ENCODE results near the gene TMEM39B. TPM values are rescaled to one million over a fixed set of nuclear protein-coding genes. Genes with fewer than 3 reads are reported as not detected.
"Not testable (repeated sequence)": the region's sequence is repeated elsewhere in the genome, so short reads cannot be mapped to it uniquely, and the experiment has no call there.

The TMEM39B gene
- total RNA-seq, 2 donors from 2014 or later = 28.4 to 38.0 TPM

DNA sequence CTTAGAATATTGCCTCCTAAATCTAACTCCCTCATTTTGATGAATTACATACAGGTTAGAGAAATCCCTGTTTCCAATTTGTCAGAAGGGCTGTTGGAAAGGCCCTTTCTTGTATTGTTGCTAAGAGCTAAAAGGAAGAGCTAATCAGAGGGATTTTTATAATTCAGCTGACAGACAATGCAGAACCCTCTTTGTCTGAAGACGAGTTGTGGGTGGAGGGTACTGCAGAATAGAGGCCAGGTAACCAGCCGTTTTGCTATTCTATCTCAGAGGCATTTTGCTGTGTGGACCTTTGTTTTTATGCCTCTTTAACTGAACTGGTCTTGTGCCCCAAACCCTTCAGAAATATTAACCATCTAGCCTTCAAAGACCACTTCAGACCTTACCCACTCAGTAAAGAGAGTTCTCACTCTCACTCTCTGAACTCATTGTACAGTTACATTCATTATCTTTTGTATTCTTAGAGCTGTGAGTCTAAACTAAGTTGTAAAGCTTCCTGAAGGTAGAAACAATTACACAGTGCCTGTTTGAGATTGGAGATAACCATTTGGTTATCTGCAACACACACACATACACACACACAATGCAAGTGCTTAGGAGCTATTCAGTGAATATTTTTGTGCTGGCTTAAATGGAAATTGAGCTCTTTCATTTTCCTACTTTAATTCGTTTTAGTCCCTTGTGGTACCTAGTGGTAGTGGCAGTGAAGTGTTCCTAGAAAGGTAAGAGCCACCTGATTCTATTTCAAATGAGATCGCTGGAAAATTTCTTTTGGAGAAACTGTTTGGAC lies 54.9 kb downstream of the TMEM39B start:
- Mint-ChIP-seq H3K4me1 (ENCODE audit: low read depth) (peaks cover 35% of the 10 kb centered on the region), H3K27me3 (ENCODE audit: low read depth) (no peaks in the 10 kb centered on the region), H3K4me3 (no peak overlapping the region), H3K27ac (peak overlapping the region; percentile 43), H3K9me3 (no peaks in the 10 kb centered on the region), H3K36me3 (ENCODE audit: insufficient read depth in 2 of 2) (peaks cover 0 to 10% of the 10 kb centered on the region in 2 donors)
- DNase-seq (no peak), ATAC-seq (replicated peaks in 1 of 2) (no peak)

DNA sequence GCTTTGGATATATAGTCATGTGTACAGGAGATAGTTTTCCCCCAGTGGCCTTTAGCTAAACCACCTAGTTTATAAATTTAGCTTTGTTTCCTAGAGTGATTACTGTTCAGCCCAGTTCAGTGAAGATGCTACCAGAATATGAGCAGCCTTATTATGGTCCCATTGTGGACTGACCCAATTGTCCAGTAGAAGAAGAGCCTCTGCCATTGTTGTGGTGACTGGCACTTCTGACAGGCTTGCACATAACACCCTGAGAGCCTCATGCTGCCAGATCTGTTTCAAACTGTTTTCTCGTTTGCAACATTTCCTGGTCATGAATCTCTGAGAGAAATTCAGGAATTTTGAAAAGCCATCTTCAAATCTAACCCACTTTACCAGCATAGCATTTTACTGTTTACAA lies 55.7 kb downstream of the TMEM39B start:
- Mint-ChIP-seq H3K36me3 (ENCODE audit: insufficient read depth in 2 of 2) (peaks cover 0 to 10% of the 10 kb centered on the region in 2 donors), H3K27me3 (ENCODE audit: low read depth) (no peaks in the 10 kb centered on the region), H3K4me3 (no peak overlapping the region), H3K27ac (peak overlapping the region; percentile 54), H3K9me3 (no peaks in the 10 kb centered on the region), H3K4me1 (ENCODE audit: low read depth) (peaks cover 26% of the 10 kb centered on the region)
- DNase-seq = no peak
- ATAC-seq (replicated peaks in 1 of 2) = no peak

DNA sequence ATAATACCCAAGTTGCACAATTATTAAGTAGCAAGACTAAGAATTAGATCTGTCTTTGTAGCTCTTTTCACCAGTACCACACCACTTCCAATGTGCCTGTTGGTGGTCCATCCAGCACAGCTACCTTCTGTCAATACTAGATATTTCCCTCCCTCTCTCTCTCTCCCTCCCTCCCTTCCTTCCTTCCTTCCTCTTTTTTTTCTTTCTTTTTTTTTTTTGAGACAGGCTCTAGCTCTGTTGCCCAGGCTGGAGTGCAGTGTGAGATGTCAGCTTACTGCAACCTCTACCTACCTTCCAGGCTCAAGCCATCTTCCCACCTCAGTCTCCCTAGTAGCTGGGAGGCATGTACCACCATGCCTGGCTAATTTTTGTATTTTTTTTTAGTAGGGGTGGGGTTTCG lies 56.2 kb downstream of the TMEM39B start:
- peaks cover 25% of the 10 kb centered on the region for H3K4me1 Mint-ChIP-seq (ENCODE audit: low read depth)
- H3K27ac Mint-ChIP-seq = peak overlapping the region; percentile 54
- H3K9me3 Mint-ChIP-seq = no peaks in the 10 kb centered on the region
- H3K36me3 Mint-ChIP-seq (ENCODE audit: insufficient read depth in 2 of 2) = peaks cover 0 to 10% of the 10 kb centered on the region in 2 donors
- DNase-seq = no peak
- no peaks in the 10 kb centered on the region for H3K27me3 Mint-ChIP-seq (ENCODE audit: low read depth)
- H3K4me3 Mint-ChIP-seq = no peak overlapping the region
- no peak for ATAC-seq (replicated peaks in 1 of 2)

DNA sequence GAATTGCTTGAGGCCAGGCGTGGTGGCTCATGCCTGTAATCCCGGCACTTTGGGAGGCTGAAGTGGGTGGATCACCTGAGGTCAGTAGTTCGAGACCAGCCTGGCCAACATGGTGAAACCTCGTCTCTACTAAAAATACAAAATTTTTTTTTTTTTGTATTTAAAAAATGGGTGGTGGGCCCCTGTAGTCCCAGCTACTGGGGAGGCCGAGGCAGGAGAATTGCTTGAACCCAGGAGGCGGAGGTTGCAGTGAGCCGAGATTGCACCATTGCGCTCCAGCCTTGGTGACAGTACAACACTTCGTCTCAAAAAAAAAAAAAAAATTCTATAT lies 61.2 kb downstream of the TMEM39B start:
- H3K36me3 Mint-ChIP-seq (ENCODE audit: insufficient read depth in 2 of 2) = peaks cover 0 to 17% of the 10 kb centered on the region in 2 donors
- ATAC-seq (replicated peaks in 1 of 2); DNase-seq; H3K9me3 Mint-ChIP-seq; H3K4me3 Mint-ChIP-seq; H3K27me3 Mint-ChIP-seq (ENCODE audit: low read depth); H3K27ac Mint-ChIP-seq: not testable (repeated sequence)
- H3K4me1 Mint-ChIP-seq (ENCODE audit: low read depth) = peaks cover 19% of the 10 kb centered on the region

DNA sequence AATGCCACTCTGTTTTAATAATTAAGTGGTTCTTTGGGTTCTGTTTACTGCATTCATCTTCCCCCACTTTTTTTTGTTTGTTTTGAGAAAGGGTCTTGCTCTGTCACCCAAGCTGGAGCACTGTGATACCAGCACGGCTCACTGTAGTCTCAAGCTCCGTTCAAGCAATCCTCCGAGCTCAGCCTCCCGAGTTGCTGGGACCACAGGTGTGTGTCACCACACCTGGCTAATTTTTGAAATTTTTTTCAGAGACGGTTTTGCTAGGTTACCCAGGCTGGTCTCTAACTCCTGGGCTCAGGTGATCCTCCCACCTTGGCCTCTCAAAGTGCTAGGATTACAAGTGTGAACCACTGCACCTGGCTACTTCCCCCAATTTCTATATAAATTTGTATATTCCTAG lies 64.4 kb downstream of the TMEM39B start:
- Mint-ChIP-seq H3K36me3 (ENCODE audit: insufficient read depth in 2 of 2) (peaks cover 0 to 9% of the 10 kb centered on the region in 2 donors), H3K4me3 (no peak overlapping the region), H3K27me3 (ENCODE audit: low read depth) (no peaks in the 10 kb centered on the region), H3K4me1 (ENCODE audit: low read depth) (peaks cover 35% of the 10 kb centered on the region), H3K27ac (peak overlapping the region; percentile 86), H3K9me3 (no peaks in the 10 kb centered on the region)
- DNase-seq = no peak
- no peak for ATAC-seq (replicated peaks in 1 of 2)

DNA sequence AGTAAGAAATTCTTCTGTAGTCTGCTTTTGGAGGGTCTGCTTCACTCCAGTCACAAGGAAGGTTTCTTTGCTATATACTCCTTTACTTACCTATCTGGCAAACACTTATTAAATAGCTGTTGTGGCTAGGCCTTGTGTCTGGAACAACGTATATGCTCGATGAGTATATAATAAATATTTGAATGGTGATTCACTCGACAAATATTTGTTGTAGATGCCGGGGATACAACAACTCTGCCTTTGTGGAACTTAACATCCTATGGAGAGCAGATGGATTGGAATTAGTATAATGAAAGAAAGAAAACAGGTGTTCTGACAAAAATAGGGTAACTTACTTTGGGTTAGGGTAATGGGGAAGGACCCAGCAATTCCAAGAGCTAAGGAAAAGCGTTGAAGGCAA lies 66.2 kb downstream of the TMEM39B start:
- H3K9me3 Mint-ChIP-seq = no peaks in the 10 kb centered on the region
- peaks cover 0 to 9% of the 10 kb centered on the region in 2 donors for H3K36me3 Mint-ChIP-seq (ENCODE audit: insufficient read depth in 2 of 2)
- H3K4me1 Mint-ChIP-seq (ENCODE audit: low read depth) = peaks cover 47% of the 10 kb centered on the region
- H3K27ac Mint-ChIP-seq = peak overlapping the region; percentile 11
- H3K4me3 Mint-ChIP-seq = no peak overlapping the region
- DNase-seq (no peak), ATAC-seq (replicated peaks in 1 of 2) (no peak)
- H3K27me3 Mint-ChIP-seq (ENCODE audit: low read depth) = no peaks in the 10 kb centered on the region

DNA sequence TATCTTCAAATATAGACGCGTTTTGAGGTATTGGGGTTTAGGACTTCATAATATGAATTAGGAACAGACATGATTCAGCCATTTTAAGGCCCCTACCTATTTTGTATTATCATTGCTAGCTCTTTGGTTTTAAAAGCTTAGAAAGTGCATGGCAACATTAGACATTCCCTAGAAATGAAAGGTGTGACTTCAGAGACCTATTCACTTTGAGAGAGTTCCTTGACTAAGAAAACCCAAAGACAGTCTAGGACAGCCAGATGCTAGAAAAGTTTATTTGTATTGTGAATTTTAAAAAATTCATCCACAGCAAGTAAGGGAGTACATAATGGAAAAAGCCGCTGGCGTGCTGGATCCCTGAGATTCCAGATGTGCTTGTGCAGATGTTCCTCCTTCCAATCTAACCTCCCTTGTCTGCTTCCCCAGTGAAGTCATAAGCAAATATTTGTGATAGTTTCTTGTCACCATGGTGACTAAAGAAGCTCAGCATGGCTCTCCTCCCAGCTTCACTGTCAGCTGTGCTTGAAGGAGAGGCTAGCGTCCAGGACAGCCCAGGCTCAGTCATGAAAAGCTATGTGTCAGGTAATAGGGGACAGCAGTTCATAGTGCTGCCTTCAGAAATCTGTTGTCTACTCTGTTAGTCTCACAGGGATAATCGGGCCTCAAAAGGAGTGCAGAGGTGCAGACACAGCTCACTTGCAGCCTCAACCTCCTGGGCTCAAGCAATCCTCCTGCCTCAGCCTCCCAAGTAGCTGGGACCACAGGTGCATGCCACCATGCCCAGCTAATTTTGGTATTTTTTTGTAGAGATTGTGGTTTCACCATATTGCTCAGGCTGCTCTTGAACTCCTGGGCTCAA lies 69.9 kb downstream of the TMEM39B start:
- Mint-ChIP-seq H3K27me3 (ENCODE audit: low read depth) (no peaks in the 10 kb centered on the region), H3K4me1 (ENCODE audit: low read depth) (peaks cover 74% of the 10 kb centered on the region), H3K36me3 (ENCODE audit: insufficient read depth in 2 of 2) (peaks cover 2 to 25% of the 10 kb centered on the region in 2 donors), H3K9me3 (no peaks in the 10 kb centered on the region), H3K27ac (no peak overlapping the region), H3K4me3 (no peak overlapping the region)
- DNase-seq = no peak
- no peak for ATAC-seq (replicated peaks in 1 of 2)

DNA sequence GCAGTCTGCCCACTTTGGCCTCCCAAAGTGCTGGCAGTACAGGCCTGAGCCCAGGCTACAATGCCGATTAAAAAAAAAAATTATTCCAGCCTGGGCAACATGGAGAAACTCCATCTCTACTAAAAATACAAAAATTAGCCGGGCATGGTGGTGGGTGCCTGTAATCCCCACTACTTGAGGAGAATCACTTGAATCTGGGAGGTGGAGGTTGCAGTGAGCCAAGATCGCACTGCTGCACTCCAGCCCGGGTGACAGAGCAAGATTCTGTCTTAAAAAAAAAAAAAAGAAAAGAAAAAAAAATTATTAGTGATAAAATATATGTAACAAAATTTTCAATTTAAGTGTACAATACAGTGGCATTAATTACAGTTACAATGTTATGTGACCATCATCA lies 70.6 kb downstream of the TMEM39B start:
- Mint-ChIP-seq H3K4me1 (ENCODE audit: low read depth) (peaks cover 73% of the 10 kb centered on the region), H3K36me3 (ENCODE audit: insufficient read depth in 2 of 2) (peaks cover 5 to 26% of the 10 kb centered on the region in 2 donors)
- not testable (repeated sequence) for H3K9me3 Mint-ChIP-seq; H3K4me3 Mint-ChIP-seq; H3K27me3 Mint-ChIP-seq (ENCODE audit: low read depth); ATAC-seq (replicated peaks in 1 of 2); DNase-seq; H3K27ac Mint-ChIP-seq

DNA sequence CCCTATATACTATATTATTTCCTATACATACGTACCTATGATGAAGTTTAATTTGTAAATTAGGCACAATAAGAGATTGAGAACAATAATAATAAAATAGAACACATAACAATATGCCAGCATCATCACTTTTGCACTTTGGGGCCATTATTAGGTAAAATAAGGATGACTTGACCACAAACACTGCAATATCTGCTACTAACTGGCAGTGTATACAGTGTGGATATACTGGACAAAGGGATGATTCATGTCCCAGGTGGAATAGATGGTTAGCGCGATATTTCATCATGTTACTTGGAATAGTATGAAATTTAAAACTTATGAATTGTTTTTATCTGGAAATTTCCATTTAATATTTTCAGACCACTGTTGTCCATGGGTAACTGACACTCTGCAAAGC lies 71.3 kb downstream of the TMEM39B start:
- Mint-ChIP-seq H3K27ac (no peak overlapping the region), H3K4me1 (ENCODE audit: low read depth) (peaks cover 66% of the 10 kb centered on the region), H3K4me3 (no peak overlapping the region), H3K27me3 (ENCODE audit: low read depth) (no peaks in the 10 kb centered on the region), H3K36me3 (ENCODE audit: insufficient read depth in 2 of 2) (peaks cover 7 to 33% of the 10 kb centered on the region in 2 donors), H3K9me3 (peaks cover 1 to 2% of the 10 kb centered on the region in 2 donors)
- ATAC-seq (replicated peaks in 1 of 2) (no peak), DNase-seq (no peak)

DNA sequence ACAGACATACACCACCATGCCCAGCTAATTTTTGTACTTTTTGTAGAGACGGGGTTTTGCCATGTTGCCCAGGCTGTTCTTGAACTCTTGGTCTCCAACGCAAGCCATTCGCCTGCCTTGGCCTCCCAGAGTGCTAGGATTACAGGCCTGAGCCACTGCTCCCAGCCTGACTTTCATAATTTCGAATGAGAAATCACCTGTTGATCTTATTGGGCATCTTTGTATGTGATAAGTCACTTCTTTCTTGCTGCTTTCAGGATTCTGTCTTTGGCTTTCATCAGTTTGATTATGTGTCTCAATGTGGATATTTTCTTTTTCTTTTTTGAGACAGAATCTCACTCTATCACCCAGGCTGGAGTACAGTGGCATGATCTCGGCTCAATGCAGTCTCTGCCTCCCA lies 75.1 kb downstream of the TMEM39B start:
- peaks cover 52% of the 10 kb centered on the region for H3K4me1 Mint-ChIP-seq (ENCODE audit: low read depth)
- H3K27me3 Mint-ChIP-seq (ENCODE audit: low read depth); H3K27ac Mint-ChIP-seq; H3K4me3 Mint-ChIP-seq; DNase-seq; H3K9me3 Mint-ChIP-seq; ATAC-seq (replicated peaks in 1 of 2): not testable (repeated sequence)
- peaks cover 10 to 37% of the 10 kb centered on the region in 2 donors for H3K36me3 Mint-ChIP-seq (ENCODE audit: insufficient read depth in 2 of 2)

DNA sequence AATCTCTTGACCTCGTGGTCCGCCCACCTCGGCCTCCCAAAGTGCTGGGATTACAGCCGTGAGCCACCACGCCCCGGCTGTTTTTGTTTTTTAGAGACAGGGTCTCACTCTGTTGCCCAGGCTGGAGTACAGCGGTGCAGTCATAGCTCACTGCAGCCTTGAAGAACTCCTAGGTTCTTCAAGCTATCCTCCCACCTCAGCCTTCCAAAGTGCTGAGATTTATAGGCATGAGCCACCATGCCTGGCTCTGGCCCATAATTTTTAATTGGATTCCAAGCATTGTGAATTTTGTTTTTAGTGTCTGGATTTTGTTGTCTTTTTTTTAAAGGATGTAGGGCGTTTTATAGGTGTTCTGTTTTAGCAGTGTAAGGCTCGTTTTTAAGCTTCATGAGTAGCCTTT lies 78.1 kb downstream of the TMEM39B start:
- peaks cover 26% of the 10 kb centered on the region for H3K4me1 Mint-ChIP-seq (ENCODE audit: low read depth)
- no peak overlapping the region for H3K27ac Mint-ChIP-seq
- no peaks in the 10 kb centered on the region for H3K27me3 Mint-ChIP-seq (ENCODE audit: low read depth)
- no peak for DNase-seq
- ATAC-seq (replicated peaks in 1 of 2) = no peak
- H3K4me3 Mint-ChIP-seq = no peak overlapping the region
- H3K36me3 Mint-ChIP-seq (ENCODE audit: insufficient read depth in 2 of 2) = peaks cover 9 to 31% of the 10 kb centered on the region in 2 donors
- H3K9me3 Mint-ChIP-seq = peaks cover 1 to 2% of the 10 kb centered on the region in 2 donors

DNA sequence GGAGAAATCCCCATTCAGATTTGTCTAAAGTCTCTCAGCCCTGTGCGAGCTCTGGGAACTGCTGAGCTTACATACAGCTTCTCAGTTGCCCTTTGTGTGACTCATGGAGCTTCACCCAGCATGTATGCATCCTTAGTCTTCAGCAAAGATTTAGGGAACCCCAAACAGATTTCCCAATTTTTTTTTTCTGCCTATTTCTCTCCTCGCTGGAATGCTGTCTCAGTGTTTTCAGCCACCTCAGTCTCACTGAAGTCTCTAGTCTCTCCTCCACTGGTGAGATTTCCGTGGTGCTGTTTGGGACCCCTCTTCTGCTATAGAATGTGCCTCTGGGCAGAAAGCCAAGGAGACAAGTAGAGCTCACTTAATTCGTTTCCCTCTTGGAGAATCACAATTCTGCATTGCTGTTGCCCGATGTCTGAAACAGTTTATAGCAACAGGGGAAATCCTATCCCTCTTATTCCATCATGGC lies 78.6 kb downstream of the TMEM39B start:
- peaks cover 22% of the 10 kb centered on the region for H3K4me1 Mint-ChIP-seq (ENCODE audit: low read depth)
- DNase-seq (no peak), ATAC-seq (replicated peaks in 1 of 2) (no peak)
- H3K4me3 Mint-ChIP-seq = no peak overlapping the region
- peaks cover 1 to 2% of the 10 kb centered on the region in 2 donors for H3K9me3 Mint-ChIP-seq
- H3K27me3 Mint-ChIP-seq (ENCODE audit: low read depth) = no peaks in the 10 kb centered on the region
- peaks cover 9 to 30% of the 10 kb centered on the region in 2 donors for H3K36me3 Mint-ChIP-seq (ENCODE audit: insufficient read depth in 2 of 2)
- H3K27ac Mint-ChIP-seq = no peak overlapping the region

All from activated T-cell treated with anti-CD3 and anti-CD28 coated beads, Interleukin-2, amount 50 U/mL, for 72 hours (primary cell).